Activated CD4-positive, alpha-beta T cell treated with anti-CD3 and anti-CD28 coated beads, Interleukin-2, amount 10 ng/mL, durations not matched to agents 24 days and 14 days (primary cell): ENCODE measurements around the gene TVP23C. TPM values are rescaled to one million over a fixed set of nuclear protein-coding genes. Genes with fewer than 3 reads are reported as not detected.

Experiments used
- DNase-seq: peaks from one replicate; pipeline ENCODE4 v3.0.0; 2022
- H3K27ac Mint-ChIP-seq: one replicate; pipeline ENCODE4 v1.8.0; 2022; ENCODE audit warnings: mild to moderate bottlenecking, mixed read lengths
- H3K27me3 Mint-ChIP-seq: one replicate; pipeline ENCODE4 v1.8.0; 2022; ENCODE audit warnings: mixed read lengths
- H3K36me3 Mint-ChIP-seq: one replicate; pipeline ENCODE4 v1.8.0; 2022; ENCODE audit warnings: low read depth, mild to moderate bottlenecking, mixed read lengths
- H3K4me1 Mint-ChIP-seq: one replicate; pipeline ENCODE4 v1.8.0; 2021; ENCODE audit warnings: mixed read lengths
- H3K4me3 Mint-ChIP-seq: one replicate; pipeline ENCODE4 v1.8.0; 2022; ENCODE audit warnings: mild to moderate bottlenecking, moderate library complexity, mixed read lengths
- H3K9me3 Mint-ChIP-seq: one replicate; pipeline ENCODE4 v1.8.0; 2021; ENCODE audit warnings: mixed read lengths
- intact Hi-C: fragments of 100-400 bp; cut with micrococcal nuclease; formaldehyde crosslinking; loops from one replicate; pipeline ENCODE4 v1.15.1; 2023
- total RNA-seq: library from RNA; stranded (reverse); gene quantifications from 2 replicates; pipeline ENCODE4 v1.2.3, GENCODE V29; 2022

Gene TVP23C
- total RNA-seq, 1 donor from 2014 or later = 8.2 TPM

DNA sequence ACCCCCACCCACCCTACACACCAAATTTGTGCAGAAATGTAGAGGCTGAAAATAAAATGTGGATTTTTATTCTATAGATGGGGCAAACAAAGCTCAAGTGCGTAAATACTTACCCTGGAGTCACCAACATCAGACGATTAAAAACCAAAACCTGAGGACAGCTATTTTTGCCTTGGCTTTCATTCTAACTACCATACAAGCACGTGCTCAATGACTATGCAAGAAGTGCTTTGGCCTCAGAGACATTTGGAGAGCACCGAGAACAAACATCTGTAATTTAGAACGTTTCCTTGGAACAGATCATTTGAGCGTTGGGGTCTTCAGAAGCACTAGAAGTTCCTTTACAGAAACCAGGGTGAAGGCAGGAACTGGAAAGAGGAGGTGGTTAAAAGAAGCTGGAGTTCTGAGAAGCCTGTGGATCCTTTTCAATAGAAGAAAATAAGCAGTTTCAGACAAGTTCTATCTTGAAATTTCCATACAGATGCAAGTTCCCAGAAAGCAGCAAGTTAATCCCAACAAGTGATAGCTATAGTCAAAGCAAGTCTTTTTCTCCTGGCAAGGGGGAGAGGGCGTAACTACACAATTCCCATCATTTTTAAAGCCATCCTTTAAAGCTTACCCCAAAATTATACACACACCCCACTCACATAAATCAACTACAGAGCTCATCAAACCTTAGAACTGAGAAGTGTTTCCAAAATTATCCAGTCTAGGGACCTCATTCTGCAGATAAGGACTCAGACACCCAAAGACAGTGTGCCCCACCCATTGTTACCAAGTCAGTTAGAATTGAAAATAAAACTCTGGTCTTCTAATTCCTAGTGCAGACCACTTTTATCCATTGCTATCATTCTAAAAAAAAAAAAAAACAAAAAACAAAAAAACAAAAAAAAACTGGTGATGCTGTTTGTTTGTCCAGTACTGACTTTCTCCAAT lies 66.3 kb downstream of the TVP23C start:
- intact Hi-C loops = no loop called here
- peaks cover 15% of the 10 kb centered on the region for H3K36me3 Mint-ChIP-seq
- no peaks in the 10 kb centered on the region for H3K9me3 Mint-ChIP-seq
- no peak overlapping the region for H3K27ac Mint-ChIP-seq
- no peak for DNase-seq
- H3K27me3 Mint-ChIP-seq = no peaks in the 10 kb centered on the region
- H3K4me1 Mint-ChIP-seq = no peaks in the 10 kb centered on the region
- H3K4me3 Mint-ChIP-seq = no peak overlapping the region

DNA sequence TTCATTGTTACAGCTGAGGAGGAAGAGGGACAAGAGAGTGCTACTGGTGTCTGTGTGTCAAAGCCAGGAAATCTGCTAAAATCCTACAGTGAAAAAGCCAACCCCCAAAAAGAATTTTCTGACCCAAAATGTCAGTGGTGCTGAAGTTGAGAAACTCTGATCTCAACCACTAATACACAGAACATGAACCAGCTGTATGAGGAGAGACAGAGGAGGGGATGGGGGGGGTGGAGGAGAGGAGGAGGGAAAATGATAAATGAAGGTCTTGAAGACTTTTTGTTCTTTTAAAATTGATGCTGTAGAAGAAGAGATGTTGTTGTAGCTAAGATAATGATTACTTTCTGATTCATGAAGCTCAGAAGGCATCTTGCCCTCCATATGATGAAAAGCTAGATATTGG lies 68.5 kb downstream of the TVP23C start:
- H3K4me3 Mint-ChIP-seq = no peak overlapping the region
- intact Hi-C loops = no loop called here
- H3K27ac Mint-ChIP-seq = no peak overlapping the region
- no peaks in the 10 kb centered on the region for H3K9me3 Mint-ChIP-seq
- peaks cover 9% of the 10 kb centered on the region for H3K4me1 Mint-ChIP-seq
- H3K36me3 Mint-ChIP-seq = peaks cover 7% of the 10 kb centered on the region
- H3K27me3 Mint-ChIP-seq = no peaks in the 10 kb centered on the region
- no peak for DNase-seq

DNA sequence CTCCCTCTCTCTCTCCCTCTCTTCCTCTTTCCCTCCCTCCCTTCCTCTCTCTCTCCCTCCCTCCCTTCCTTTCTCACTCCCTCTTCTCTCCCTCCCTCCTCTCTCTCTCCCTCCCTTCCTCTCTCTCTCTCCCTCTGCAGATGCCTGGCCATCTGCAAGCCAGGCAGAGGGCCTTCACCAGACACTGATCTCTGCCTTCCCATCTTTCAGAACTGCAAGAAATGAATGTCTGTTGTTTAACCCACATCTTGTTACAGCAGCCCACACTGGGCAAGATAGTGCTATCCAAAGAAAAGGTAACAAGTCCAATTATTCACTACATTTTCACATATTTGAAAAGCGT lies 69.6 kb downstream of the TVP23C start:
- Mint-ChIP-seq H3K27ac (no peak overlapping the region), H3K9me3 (no peaks in the 10 kb centered on the region), H3K36me3 (peaks cover 7% of the 10 kb centered on the region), H3K4me1 (peaks cover 9% of the 10 kb centered on the region), H3K4me3 (no peak overlapping the region), H3K27me3 (no peaks in the 10 kb centered on the region)
- no peak for DNase-seq
- intact Hi-C loops = no loop called here

DNA sequence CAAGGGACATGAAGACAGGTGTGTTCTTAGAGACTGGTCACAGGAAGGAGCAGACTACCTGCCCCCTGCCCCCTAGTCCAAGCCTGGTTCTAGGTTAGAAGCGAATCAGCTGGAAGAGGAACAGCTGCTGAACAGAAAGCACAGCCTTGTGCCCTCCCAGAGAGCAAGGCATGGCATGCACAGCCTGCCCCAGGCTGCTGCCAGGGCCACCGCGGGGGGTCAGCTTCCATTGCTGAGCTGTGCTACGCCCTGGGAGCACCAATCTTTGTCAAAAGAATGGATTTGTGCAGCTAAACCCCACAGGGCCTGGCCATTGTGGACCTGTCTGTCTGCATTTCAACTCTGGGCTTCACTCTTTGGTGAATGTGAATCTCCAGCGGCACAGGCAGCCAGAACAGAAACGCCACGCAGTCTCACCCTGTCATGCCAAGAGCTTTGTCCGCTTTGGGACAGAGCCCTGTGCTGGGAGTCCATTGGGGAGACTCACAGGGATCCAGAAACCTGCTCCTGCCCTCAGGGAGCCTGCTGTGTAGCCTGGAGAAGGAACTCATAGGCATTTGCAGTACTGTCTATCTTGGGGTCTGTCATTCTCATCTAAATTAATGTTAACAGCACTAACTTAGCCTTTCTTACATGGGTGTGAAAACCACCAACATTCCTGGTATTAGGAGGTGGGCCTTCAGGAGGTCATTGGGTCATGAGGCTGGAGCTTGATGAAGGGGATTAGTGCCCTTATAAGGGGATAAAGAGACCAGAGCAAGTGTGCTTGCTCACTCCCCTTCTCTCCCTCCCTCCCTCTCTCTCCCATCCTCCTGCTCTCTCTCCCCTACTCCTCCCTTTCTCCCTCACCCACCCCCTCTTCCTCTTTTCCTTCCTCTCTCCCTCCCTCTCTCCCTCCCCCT lies 70.2 kb downstream of the TVP23C start:
- Mint-ChIP-seq H3K4me1 (peaks cover 9% of the 10 kb centered on the region), H3K27me3 (no peaks in the 10 kb centered on the region), H3K36me3 (peaks cover 5% of the 10 kb centered on the region), H3K4me3 (no peak overlapping the region), H3K27ac (no peak overlapping the region), H3K9me3 (no peaks in the 10 kb centered on the region)
- intact Hi-C loops = no loop called here
- DNase-seq = no peak

DNA sequence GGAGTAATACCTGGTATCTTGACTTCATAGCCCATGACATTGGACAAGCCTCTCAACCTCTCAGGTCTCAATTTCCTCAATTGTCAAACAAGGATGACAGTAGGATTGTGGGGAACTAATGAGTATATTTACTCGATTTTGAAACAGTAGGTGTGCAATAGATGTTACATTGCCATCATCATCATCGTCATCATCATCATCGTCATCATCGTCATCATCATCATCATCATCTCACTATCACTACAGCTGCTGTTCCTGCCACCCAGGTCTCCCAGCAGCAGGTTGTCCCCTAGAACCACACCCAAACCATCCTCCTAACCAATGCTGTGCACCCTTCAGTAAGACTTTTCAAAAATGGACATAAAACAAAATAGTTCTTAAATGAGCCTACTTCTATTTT lies 71.1 kb downstream of the TVP23C start:
- no peak for DNase-seq
- no peak overlapping the region for H3K27ac Mint-ChIP-seq
- intact Hi-C loops = no loop called here
- H3K4me3 Mint-ChIP-seq = no peak overlapping the region
- H3K27me3 Mint-ChIP-seq = no peaks in the 10 kb centered on the region
- H3K9me3 Mint-ChIP-seq = no peaks in the 10 kb centered on the region
- H3K4me1 Mint-ChIP-seq = peaks cover 9% of the 10 kb centered on the region
- peaks cover 5% of the 10 kb centered on the region for H3K36me3 Mint-ChIP-seq

DNA sequence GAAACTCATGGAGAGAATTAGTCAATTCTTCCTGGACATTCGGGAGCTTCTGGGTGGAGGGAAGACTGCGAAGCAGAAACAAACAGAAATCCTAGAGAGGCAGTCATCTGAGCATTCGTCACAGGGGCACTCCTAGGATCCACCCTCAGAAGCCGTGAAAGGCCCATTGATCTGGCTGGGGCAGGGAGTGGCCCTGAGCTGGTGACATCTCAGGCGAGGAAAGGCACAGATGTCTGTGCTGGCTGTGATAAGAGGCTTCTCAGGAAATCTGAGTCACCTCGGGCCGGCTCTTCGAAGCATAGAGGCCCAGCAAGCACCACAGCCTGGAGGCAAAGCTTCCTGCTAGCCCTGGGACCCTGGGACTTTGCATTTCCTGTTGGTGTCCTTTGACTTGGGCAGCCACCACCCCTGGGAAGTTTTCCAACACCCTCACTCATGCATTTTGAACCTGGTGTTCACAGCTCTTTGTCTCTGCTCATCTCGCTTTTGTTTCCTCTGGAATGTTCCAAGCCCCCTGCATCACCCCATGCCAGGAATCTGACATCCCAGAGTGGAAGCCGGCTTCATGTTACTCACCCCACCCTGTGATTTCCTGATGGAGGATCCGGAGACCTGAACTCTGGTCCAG lies 72.5 kb downstream of the TVP23C start:
- Mint-ChIP-seq H3K27me3 (no peaks in the 10 kb centered on the region), H3K9me3 (no peaks in the 10 kb centered on the region), H3K4me3 (no peak overlapping the region), H3K4me1 (peaks cover 9% of the 10 kb centered on the region), H3K27ac (peak overlapping the region; percentile 44), H3K36me3 (peaks cover 3% of the 10 kb centered on the region)
- DNase-seq = peak; percentile 59
- intact Hi-C loops = no loop called here

DNA sequence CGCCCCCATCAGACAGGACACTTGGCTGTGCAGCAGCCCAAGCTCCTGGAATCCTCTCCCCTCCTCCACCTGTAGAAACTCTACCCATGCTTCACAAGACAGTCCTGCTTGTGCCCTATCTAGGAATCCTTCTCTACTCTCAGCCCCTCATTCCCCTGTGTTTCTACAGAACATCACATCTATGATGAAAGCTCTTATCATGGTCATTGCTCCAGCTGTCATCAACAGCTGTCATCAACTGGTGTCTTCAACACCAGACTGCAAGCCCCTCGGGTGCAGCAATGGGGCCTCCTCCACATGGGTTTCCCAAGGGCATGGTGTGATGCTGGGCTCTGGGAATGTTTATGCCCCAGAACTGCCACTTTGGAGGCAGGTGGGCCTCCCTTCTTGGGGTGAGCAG lies 74.7 kb downstream of the TVP23C start:
- Mint-ChIP-seq H3K9me3 (no peaks in the 10 kb centered on the region), H3K27me3 (no peaks in the 10 kb centered on the region), H3K27ac (no peak overlapping the region), H3K36me3 (peaks cover 3% of the 10 kb centered on the region), H3K4me1 (peaks cover 9% of the 10 kb centered on the region), H3K4me3 (no peak overlapping the region)
- no peak for DNase-seq
- intact Hi-C loops = no loop called here

DNA sequence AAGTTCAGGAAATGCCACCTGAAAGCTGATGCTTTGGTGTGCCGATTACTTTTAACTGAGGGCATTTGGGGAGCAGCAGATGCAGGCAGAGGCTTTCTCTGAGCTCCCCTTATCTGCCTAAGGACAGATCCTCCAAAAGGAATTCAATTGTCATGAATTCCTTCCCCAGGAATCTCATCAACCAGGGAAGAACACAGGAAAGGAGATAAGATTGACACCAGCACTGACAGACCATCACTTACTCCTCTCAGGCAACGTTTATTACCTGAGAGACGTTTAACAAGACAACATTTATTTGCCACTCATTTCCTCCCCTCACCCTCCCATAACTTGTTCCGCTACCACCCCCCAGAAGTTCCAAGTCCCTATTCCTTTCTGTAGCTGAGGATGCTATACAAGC lies 78.2 kb downstream of the TVP23C start:
- Mint-ChIP-seq H3K36me3 (peaks cover 3% of the 10 kb centered on the region), H3K27ac (no peak overlapping the region), H3K4me3 (no peak overlapping the region), H3K27me3 (no peaks in the 10 kb centered on the region), H3K9me3 (no peaks in the 10 kb centered on the region), H3K4me1 (no peaks in the 10 kb centered on the region)
- intact Hi-C loops = no loop called here
- no peak for DNase-seq

DNA sequence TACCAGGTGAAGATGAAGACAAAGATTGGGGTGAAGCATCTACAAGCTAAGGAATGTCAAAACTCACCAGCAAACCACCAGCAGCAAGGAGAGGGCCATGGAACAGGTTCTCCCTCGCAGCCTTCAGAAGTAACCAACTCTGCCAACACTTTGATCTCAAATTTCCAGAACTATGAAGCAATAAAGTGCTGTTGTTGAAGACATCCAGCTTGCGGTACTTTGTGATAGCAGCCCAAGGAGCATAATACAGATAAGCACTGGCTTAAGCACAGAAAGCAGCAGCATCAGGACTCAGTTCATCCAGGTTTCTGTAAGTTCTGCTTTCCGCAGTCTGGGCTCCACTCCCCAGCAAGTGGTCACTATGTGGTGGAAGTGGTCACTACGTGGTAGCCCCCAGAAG lies 79.9 kb downstream of the TVP23C start:
- Mint-ChIP-seq H3K4me1 (peaks cover 2% of the 10 kb centered on the region), H3K4me3 (no peak overlapping the region), H3K27ac (no peak overlapping the region), H3K9me3 (no peaks in the 10 kb centered on the region), H3K27me3 (no peaks in the 10 kb centered on the region), H3K36me3 (no peaks in the 10 kb centered on the region)
- DNase-seq = no peak
- intact Hi-C loops = no loop called here

DNA sequence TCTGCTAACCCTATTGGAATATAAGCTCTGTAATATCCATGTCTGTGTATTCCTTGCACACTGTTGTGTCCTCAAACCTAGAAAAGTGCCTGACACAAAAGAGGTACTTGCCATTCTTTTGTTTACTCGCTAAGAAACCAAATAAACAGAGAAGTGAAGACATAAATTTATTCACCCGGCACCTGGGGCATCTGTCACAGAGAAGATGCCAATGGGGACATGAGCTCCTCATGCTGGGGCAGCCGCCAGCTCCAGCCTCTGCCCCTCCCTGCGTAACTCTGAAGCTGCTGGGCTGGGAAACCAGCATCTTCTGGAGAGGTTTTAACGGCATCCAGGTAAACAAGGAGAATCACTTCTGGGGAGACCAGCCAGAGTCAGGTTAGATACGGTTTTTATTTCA lies 80.8 kb downstream of the TVP23C start:
- no peaks in the 10 kb centered on the region for H3K36me3 Mint-ChIP-seq
- no peak overlapping the region for H3K27ac Mint-ChIP-seq
- peaks cover 2% of the 10 kb centered on the region for H3K4me1 Mint-ChIP-seq
- intact Hi-C loops = no loop called here
- H3K27me3 Mint-ChIP-seq = no peaks in the 10 kb centered on the region
- no peak for DNase-seq
- H3K4me3 Mint-ChIP-seq = no peak overlapping the region
- H3K9me3 Mint-ChIP-seq = no peaks in the 10 kb centered on the region

DNA sequence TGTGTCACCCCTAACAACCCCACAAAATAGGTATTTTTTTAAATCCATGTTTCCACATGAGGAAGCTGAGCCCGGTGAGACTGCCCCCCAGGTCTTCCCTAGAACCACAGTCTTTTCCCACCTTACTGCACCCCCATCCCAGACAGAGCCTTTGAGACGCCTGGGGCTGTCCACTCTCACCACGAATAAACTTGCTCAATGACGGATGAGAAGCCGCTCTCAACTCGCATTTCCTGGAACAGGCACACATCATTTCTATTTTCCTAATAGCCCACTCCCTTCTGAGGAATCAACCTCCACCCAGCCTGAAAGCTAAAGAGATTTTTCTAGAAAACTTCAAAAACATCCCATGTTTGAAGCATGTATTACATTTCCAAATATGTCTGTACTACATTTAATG lies 81.8 kb downstream of the TVP23C start:
- no peak overlapping the region for H3K27ac Mint-ChIP-seq
- no peak for DNase-seq
- intact Hi-C loops = no loop called here
- H3K4me1 Mint-ChIP-seq = peaks cover 2% of the 10 kb centered on the region
- no peaks in the 10 kb centered on the region for H3K9me3 Mint-ChIP-seq
- H3K36me3 Mint-ChIP-seq = no peaks in the 10 kb centered on the region
- no peak overlapping the region for H3K4me3 Mint-ChIP-seq
- no peaks in the 10 kb centered on the region for H3K27me3 Mint-ChIP-seq

DNA sequence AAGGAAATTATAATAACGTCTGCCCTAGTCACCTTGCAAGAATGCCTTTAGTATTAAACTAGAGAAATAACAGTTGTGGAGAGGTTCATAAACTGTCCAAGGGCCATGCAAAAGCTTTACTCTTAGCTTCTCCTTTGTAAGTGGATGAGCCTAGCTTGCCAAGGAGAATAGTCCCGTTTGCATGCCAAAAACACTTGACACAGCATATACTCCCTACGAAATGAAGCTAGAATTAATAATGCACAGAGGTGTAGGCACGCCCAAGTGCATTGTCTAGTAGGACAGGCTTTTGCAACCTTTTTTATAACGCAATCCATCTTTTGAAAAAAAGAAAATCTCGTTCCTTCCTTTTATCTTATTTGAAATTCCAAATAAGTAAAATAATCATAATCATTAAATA lies 83.1 kb downstream of the TVP23C start:
- Mint-ChIP-seq H3K4me3 (no peak overlapping the region), H3K27me3 (no peaks in the 10 kb centered on the region), H3K36me3 (no peaks in the 10 kb centered on the region), H3K4me1 (peaks cover 2% of the 10 kb centered on the region), H3K9me3 (no peaks in the 10 kb centered on the region), H3K27ac (no peak overlapping the region)
- DNase-seq = no peak
- intact Hi-C loops = no loop called here

DNA sequence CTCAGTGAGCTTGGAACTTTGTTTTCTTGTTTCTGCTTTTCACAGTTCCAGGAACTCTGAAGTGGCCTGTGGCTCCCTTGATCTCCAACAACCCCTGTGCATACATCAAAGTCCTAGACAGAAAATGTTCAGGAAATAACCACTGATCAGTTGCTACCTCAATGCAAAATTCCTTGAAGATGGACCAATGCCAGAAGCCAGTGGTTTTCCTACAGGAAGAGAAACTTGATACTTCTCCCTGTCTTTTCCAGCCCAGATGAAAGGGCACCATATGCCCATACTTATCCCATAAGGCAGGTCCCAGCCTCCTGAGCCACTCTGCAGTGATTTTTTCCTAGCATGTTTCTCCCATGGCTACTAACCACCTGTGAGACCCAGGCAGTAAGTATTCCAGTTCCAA lies 83.6 kb downstream of the TVP23C start:
- Mint-ChIP-seq H3K27ac (no peak overlapping the region), H3K4me3 (no peak overlapping the region), H3K4me1 (peaks cover 2% of the 10 kb centered on the region)

DNA sequence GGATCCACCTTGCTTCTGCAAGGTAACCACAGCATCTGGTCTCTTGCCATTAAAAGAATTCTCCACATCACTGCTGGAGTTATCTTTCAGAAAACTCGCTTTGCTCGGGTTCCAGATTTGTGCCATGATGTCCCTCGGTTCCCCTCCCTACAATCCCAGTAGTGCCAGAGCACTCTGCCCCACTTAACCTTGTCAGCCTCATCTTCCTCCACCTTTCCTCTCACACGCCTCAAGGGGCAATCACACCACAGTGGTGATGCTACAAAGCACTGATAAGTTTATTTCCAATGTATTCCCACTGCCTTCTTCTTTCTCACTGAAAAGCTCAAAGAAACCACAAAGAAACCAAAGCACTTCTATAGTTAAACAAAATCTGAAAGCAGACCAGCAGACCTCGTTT lies 84.4 kb downstream of the TVP23C start:
- H3K9me3 Mint-ChIP-seq = no peaks in the 10 kb centered on the region
- intact Hi-C loops = no loop called here
- no peak overlapping the region for H3K27ac Mint-ChIP-seq
- H3K36me3 Mint-ChIP-seq = peaks cover 1% of the 10 kb centered on the region
- DNase-seq = no peak
- H3K4me3 Mint-ChIP-seq = no peak overlapping the region
- no peaks in the 10 kb centered on the region for H3K27me3 Mint-ChIP-seq
- peaks cover 2% of the 10 kb centered on the region for H3K4me1 Mint-ChIP-seq

More for the DNA sequence above, 83.6 kb downstream of the TVP23C start:
- intact Hi-C loops = no loop called here
- H3K9me3 Mint-ChIP-seq = no peaks in the 10 kb centered on the region
- H3K27me3 Mint-ChIP-seq = no peaks in the 10 kb centered on the region
- no peaks in the 10 kb centered on the region for H3K36me3 Mint-ChIP-seq
- DNase-seq = no peak
